Osteoblast (primary cell): ENCODE measurements around the gene POGZ. TPM values are rescaled to one million over a fixed set of nuclear protein-coding genes. Genes with fewer than 3 reads are reported as not detected.

Experiments
- DNase-seq: peaks from one replicate; pipeline ENCODE4 v3.0.0; 2011; ENCODE audit warnings: low spot score, mixed read lengths; ENCODE audit not compliant: insufficient read length; ENCODE audit errors: missing footprints
- H2AFZ ChIP-seq: 2 replicates; pipeline ENCODE4 v1.6.0; 2011; ENCODE audit warnings: mild to moderate bottlenecking, low read length
- H3K27ac ChIP-seq: 2 replicates; pipeline ENCODE4 v1.5.1; 2011; ENCODE audit warnings: mild to moderate bottlenecking, low read depth, low read length, moderate library complexity
- H3K27me3 ChIP-seq: 2 replicates; pipeline ENCODE4 v1.6.0; 2012; ENCODE audit warnings: mild to moderate bottlenecking, control low read depth, inconsistent platforms, low read length, moderate library complexity; ENCODE audit not compliant: insufficient read depth
- H3K36me3 ChIP-seq: 2 replicates; pipeline ENCODE4 v1.5.1; 2011; ENCODE audit warnings: mild to moderate bottlenecking, low read length, control low read depth, moderate library complexity; ENCODE audit not compliant: insufficient read depth
- H3K4me1 ChIP-seq: 2 replicates; pipeline ENCODE4 v1.5.1; 2011; ENCODE audit warnings: mild to moderate bottlenecking, low read length, control low read depth, moderate library complexity; ENCODE audit not compliant: insufficient read depth
- H3K4me2 ChIP-seq: 2 replicates; pipeline ENCODE4 v1.6.0; 2011; ENCODE audit warnings: mild to moderate bottlenecking, low read length; ENCODE audit not compliant: insufficient read depth
- H3K4me3 ChIP-seq: fragments of 200-600 bp; sonication (generic); 3 replicates; pipeline ENCODE4 v1.5.1; 2012; ENCODE audit warnings: mild to moderate bottlenecking, low read length, inconsistent platforms; ENCODE audit not compliant: insufficient read depth
- H3K79me2 ChIP-seq: 2 replicates; pipeline ENCODE4 v1.6.0; 2012; ENCODE audit warnings: mild to moderate bottlenecking, low read length, control low read depth, inconsistent platforms; ENCODE audit not compliant: insufficient read depth
- H3K9me3 ChIP-seq: 2 replicates; pipeline ENCODE4 v1.5.1; 2011; ENCODE audit warnings: low read depth, low read length, control low read depth
- H4K20me1 ChIP-seq: 2 replicates; pipeline ENCODE4 v1.6.0; 2012; ENCODE audit warnings: mild to moderate bottlenecking, low read length, control low read depth; ENCODE audit not compliant: insufficient read depth
- CTCF ChIP-seq: IDR thresholded peaks from 2 replicates; pipeline ENCODE4 v1.5.1; 2011; ENCODE audit warnings: mild to moderate bottlenecking, low read depth, low read length, moderate library complexity; ENCODE audit errors: extremely low read depth
- total RNA-seq: library from RNA; depleted of rRNA; stranded (reverse); fragments of >200 nt; gene quantifications from 2 replicates; pipeline ENCODE4 v1.2.3, GENCODE V29; 2012

The POGZ gene
- 26.8 and 56.9 TPM in 2 replicates for total RNA-seq

- H3K27ac ChIP-seq, result peak within 1 kb of the TSS; percentile 90
- H2AFZ ChIP-seq, result peak within 1 kb of the TSS; percentile 80
- peaks cover 38% of the 10 kb centered on the region for H3K79me2 ChIP-seq
- peak within 1 kb of the TSS; percentile 90 for H3K4me3 ChIP-seq
- peaks cover 2% of the 10 kb centered on the region for H3K36me3 ChIP-seq
- no peaks in the 10 kb centered on the region for H3K9me3 ChIP-seq
- H4K20me1 ChIP-seq, result peaks cover 13% of the 10 kb centered on the region
- TF ChIP-seq CTCF, result no peak
- DNase-seq, result peak; percentile 98
- peak within 1 kb of the TSS; percentile 93 for H3K4me2 ChIP-seq
- peaks cover 7% of the 10 kb centered on the region for H3K27me3 ChIP-seq
- H3K4me1 ChIP-seq, result peaks cover 9% of the 10 kb centered on the region
These were observed at the start of gene POGZ for GRCh38 chr1:151459331-151460046. Gene POGZ, minus strand, starts transcription at chr1:151459494. Its CDS starts 17,290 bp downstream, at chr1:151442204.

GRCh38 chr1:151508833-151509232 lies 49.5 kb upstream of the POGZ start:
- H2AFZ ChIP-seq, result no peak overlapping the region
- H3K9me3 ChIP-seq, result no peaks in the 10 kb centered on the region
- no peaks in the 10 kb centered on the region for H4K20me1 ChIP-seq
- no peak overlapping the region for H3K4me2 ChIP-seq
- no peak overlapping the region for H3K4me3 ChIP-seq
- peaks cover 10% of the 10 kb centered on the region for H3K4me1 ChIP-seq
- H3K27ac ChIP-seq, result no peak overlapping the region
- TF ChIP-seq CTCF, result no peak
- no peaks in the 10 kb centered on the region for H3K36me3 ChIP-seq
- DNase-seq, result no peak
- H3K27me3 ChIP-seq, result peaks cover 66% of the 10 kb centered on the region
- no peaks in the 10 kb centered on the region for H3K79me2 ChIP-seq

- H2AFZ ChIP-seq, result no peak overlapping the region
- H3K27me3 ChIP-seq, result peaks cover 46% of the 10 kb centered on the region
- no peak overlapping the region for H3K4me2 ChIP-seq
- no peaks in the 10 kb centered on the region for H3K4me1 ChIP-seq
- H3K27ac ChIP-seq, result no peak overlapping the region
- H3K36me3 ChIP-seq, result no peaks in the 10 kb centered on the region
- H3K4me3 ChIP-seq, result no peak overlapping the region
- H3K9me3 ChIP-seq, result no peaks in the 10 kb centered on the region
- DNase-seq, result no peak
- no peaks in the 10 kb centered on the region for H4K20me1 ChIP-seq
- H3K79me2 ChIP-seq, result no peaks in the 10 kb centered on the region
- TF ChIP-seq CTCF, result no peak
These were observed 45.5 kb upstream of the POGZ start for GRCh38 chr1:151504759-151505158.

GRCh38 chr1:151504252-151504651 lies 45.0 kb upstream of the POGZ start:
- H3K4me2 ChIP-seq, result no peak overlapping the region
- H3K27ac ChIP-seq, result no peak overlapping the region
- H3K4me1 ChIP-seq, result no peaks in the 10 kb centered on the region
- TF ChIP-seq CTCF, result no peak
- H3K79me2 ChIP-seq, result no peaks in the 10 kb centered on the region
- H3K27me3 ChIP-seq, result peaks cover 43% of the 10 kb centered on the region
- no peaks in the 10 kb centered on the region for H3K36me3 ChIP-seq
- no peak overlapping the region for H2AFZ ChIP-seq
- no peaks in the 10 kb centered on the region for H3K9me3 ChIP-seq
- no peaks in the 10 kb centered on the region for H4K20me1 ChIP-seq
- no peak overlapping the region for H3K4me3 ChIP-seq
- DNase-seq, result no peak
